Sigmoid colon (tissue), 7 donors: Measurements from ENCODE around the gene SMC1A. TPM values are rescaled to one million over a fixed set of nuclear protein-coding genes. Genes with fewer than 3 reads are reported as not detected.
A peak's percentile ranks its signal among the peaks of the same experiment; 100 is the strongest.
"Not testable (repeated sequence)": the region's sequence is repeated elsewhere in the genome, so short reads cannot be mapped to it uniquely, and the experiment has no call there.

Experiments
- DNase-seq: peaks from one replicate; pipeline ENCODE4 v3.0.0-alpha.2; 2019
- H3K27ac ChIP-seq, 4 donors: fragments of 200-600 bp; sonication (generic); one replicate each; pipeline ENCODE4 v1.5.1; 2016 to 2019; ENCODE audit warnings: mild to moderate bottlenecking in 1 of 4
- H3K27me3 ChIP-seq, 3 donors: fragments of 200-600 bp; sonication (generic); one replicate each; pipeline ENCODE4 v1.5.1; 2019; ENCODE audit warnings: mild to moderate bottlenecking in 1 of 3
- H3K36me3 ChIP-seq, 4 donors: fragments of 200-600 bp; sonication (generic); one replicate each; pipeline ENCODE4 v1.5.1; 2016 to 2019
- H3K4me1 ChIP-seq, 4 donors: fragments of 200-600 bp; sonication (generic); one replicate each; pipeline ENCODE4 v1.5.1; 2017 to 2019
- H3K4me3 ChIP-seq, 4 donors: fragments of 200-600 bp; sonication (generic); one replicate each; pipeline ENCODE4 v1.5.1; 2017 to 2019; ENCODE audit warnings: mild to moderate bottlenecking in 2 of 4, moderate library complexity in 1 of 4
- H3K9me3 ChIP-seq, 4 donors: fragments of 200-600 bp in 3 of 4; sonication (generic) in 3 of 4; one replicate each; pipeline versions ENCODE4 v1.5.1 to v1.6.1; 2013 to 2019
- EP300 ChIP-seq, 4 donors: sonication (generic); formaldehyde crosslinking; IDR thresholded peaks; one replicate each; pipeline ENCODE4 v1.6.1; 2017; ENCODE audit warnings: antibody characterized with exemption in 4 of 4
- POLR2A ChIP-seq, 2 donors: fragments of 450-650 bp; IDR thresholded peaks; one replicate each; pipeline ENCODE4 v1.6.1; 2016; ENCODE audit warnings: antibody characterized with exemption in 2 of 2, mild to moderate bottlenecking in 2 of 2, moderate library complexity in 2 of 2
- POLR2AphosphoS5 ChIP-seq, 4 donors: sonication (generic); formaldehyde crosslinking; IDR thresholded peaks; one replicate each; pipeline ENCODE4 v1.6.1; 2017; ENCODE audit warnings: antibody characterized with exemption in 4 of 4
- WGBS, 2 donors: extraction: QIAGEN DNeasy Blood & Tissue Kit; methylation state at CpG; one replicate each; pipeline ENCODE4 v1.1.7; 2013; 5-methylcytosine and 5-hydroxymethylcytosine counted together
- intact Hi-C: fragments of 100-400 bp; cut with DNase I; formaldehyde crosslinking; loops from one replicate; pipeline ENCODE4 v1.15.1; 2023
- polyA plus RNA-seq, 3 donors: library from polyadenylated mRNA; stranded (reverse); fragments of 200-250 nt; gene quantifications; one replicate each; pipeline ENCODE4 v1.2.3, GENCODE V29; 2013
- total RNA-seq, 4 donors: library from RNA; depleted of rRNA; stranded (reverse); fragments of >200 nt; gene quantifications; one replicate each; pipeline ENCODE4 v1.1.0, GENCODE V29; 2016
- TF ChIP-seq, protein P1 (sequence below), 4 experiments: fragments of 450-650 bp in 3 of 4; fragments of 200-600 bp in 1 of 4; IDR thresholded peaks; one replicate each; pipeline ENCODE4 v1.5.1; 2016 to 2019; ENCODE audit warnings: antibody characterized with exemption in 4 of 4, mild to moderate bottlenecking in 3 of 4, moderate library complexity in 2 of 4
- donor health status: healthy with polysubstance abuse.
- donor health status: Bipolar disorder and iron deficiency.
- donor health status: healthy.

The SMC1A gene
- total and polyA plus RNA-seq, 7 donors: 4.2 to 45.7 (median 27.8) TPM

DNA sequence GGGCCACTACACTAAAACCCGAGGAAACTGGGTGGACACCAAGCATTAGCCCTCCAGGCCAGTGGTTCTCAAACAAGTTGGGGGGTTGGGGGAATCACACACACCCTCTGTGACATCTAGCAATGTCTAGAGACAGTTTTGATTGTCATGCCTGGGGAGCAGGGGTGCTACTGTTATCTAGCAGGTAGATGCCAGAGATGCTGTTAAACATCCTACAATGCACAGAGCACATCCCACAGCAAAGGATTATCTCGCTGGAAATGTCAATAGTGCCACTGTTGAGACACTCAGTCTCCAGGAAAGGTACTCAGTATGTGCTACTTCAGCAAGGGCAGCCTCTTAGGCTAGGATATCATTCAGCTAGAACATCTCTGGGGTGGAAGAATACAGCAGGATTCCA is 1.3 kb downstream of the SMC1A start:
- Histone ChIP-seq H3K27ac (peak overlapping the region in 3 of 4 donors; percentile 89 to 91 (median 89)), H3K27me3 (no peaks in the 10 kb centered on the region), H3K9me3 (no peaks in the 10 kb centered on the region), H3K4me3 (peak overlapping the region in 3 of 4 donors; percentile 53 to 62 (median 60)), H3K4me1 (peaks cover 0 to 19% (median 12%) of the 10 kb centered on the region in 4 donors), H3K36me3 (no peaks in the 10 kb centered on the region)
- 9 to 44% methylated on average over 2 of the region's 2 CpGs for WGBS, 2 donors
- intact Hi-C loops: loop anchor here (5.0 kb wide), 1 partner anchor 109 kb away; no protein-coding TSS in a partner anchor
- no peak for DNase-seq
- no peak for TF ChIP-seq EP300 (IDR thresholded peaks at IDR 0.05)

DNA sequence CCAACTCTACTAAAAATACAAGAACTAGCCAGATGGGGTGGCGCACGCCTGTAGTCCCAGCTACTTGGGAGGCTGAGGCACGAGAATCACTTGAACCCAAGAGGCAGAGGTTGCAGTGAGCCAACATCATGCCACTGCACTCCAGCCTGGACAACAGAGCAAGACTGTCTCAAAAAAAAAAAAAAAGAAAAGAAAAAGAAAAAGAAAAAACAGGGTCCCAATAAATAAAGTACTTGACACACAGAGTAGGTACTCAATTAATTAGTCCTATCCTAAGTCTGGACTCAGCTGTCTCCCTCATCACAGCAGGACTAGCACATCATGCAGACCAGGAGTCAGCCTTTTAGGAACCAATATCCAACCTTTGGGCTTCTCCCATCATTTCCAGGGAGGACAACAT is 2.1 kb downstream of the SMC1A start:
- WGBS, 2 donors: 95% methylated on average over 3 of the region's 3 CpGs
- intact Hi-C loops: loop anchor here (5.0 kb wide), 1 partner anchor 108 kb away; no protein-coding TSS in a partner anchor
- H3K27ac ChIP-seq, H3K27me3 ChIP-seq, H3K36me3 ChIP-seq, DNase-seq, H3K4me3 ChIP-seq, H3K9me3 ChIP-seq: not testable (repeated sequence)
- H3K4me1 ChIP-seq: peaks cover 0 to 19% (median 12%) of the 10 kb centered on the region in 4 donors

DNA sequence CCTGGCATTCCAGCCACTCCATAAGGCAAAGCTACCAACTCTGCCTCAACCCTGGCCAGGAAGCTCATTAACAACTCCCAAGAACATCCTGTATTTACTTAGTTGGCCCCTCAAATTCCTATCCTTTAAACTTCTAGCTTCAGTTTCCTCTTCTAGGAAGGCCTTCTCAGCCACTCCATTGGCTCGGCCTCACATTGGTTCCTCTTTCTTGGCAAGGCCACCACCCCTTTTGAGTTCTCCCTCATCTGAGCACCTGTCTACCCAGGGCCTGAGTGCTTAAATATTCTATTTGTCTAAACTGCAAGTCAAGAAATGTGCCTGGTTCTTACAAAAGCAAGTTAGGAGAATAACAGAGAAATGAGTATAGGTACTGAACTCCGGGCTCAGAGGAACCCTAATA is 10.0 kb downstream of the SMC1A start:
- Histone ChIP-seq H3K9me3 (no peaks in the 10 kb centered on the region), H3K27ac (no peak overlapping the region), H3K4me1 (no peaks in the 10 kb centered on the region), H3K4me3 (no peak overlapping the region), H3K36me3 (peaks cover 8 to 55% (median 29%) of the 10 kb centered on the region in 4 donors), H3K27me3 (no peaks in the 10 kb centered on the region)
- TF ChIP-seq POLR2AphosphoS5 (IDR thresholded peaks at IDR 0.05) (no peak), EP300 (IDR thresholded peaks at IDR 0.05) (no peak), POLR2A (IDR thresholded peaks at IDR 0.05) (no peak)
- TF ChIP-seq, protein P1, sequence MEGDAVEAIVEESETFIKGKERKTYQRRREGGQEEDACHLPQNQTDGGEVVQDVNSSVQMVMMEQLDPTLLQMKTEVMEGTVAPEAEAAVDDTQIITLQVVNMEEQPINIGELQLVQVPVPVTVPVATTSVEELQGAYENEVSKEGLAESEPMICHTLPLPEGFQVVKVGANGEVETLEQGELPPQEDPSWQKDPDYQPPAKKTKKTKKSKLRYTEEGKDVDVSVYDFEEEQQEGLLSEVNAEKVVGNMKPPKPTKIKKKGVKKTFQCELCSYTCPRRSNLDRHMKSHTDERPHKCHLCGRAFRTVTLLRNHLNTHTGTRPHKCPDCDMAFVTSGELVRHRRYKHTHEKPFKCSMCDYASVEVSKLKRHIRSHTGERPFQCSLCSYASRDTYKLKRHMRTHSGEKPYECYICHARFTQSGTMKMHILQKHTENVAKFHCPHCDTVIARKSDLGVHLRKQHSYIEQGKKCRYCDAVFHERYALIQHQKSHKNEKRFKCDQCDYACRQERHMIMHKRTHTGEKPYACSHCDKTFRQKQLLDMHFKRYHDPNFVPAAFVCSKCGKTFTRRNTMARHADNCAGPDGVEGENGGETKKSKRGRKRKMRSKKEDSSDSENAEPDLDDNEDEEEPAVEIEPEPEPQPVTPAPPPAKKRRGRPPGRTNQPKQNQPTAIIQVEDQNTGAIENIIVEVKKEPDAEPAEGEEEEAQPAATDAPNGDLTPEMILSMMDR (IDR thresholded peaks at IDR 0.05): no peak
- WGBS, 2 donors: 77 to 96% methylated on average over 2 of the region's 2 CpGs
- intact Hi-C loops: no loop called here
- DNase-seq: no peak

DNA sequence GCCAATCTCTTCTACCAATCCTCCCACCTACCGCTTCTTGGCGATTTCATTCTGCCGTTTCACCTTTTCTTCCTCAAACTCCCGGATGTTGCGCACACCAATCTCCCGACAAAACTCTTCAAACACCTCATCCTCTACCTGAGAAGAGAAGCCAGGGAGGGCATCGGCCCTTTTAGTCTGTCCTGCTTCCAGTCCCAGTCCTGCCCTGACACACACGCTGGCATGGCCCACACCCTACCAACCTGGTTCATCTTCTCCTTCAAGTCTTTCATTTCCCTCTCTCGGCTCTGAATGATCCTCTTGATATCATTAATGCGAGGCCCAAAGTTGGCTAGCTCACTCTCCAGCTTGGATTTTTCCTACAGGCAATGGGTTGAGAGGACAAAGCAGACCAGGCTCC is 18.9 kb downstream of the SMC1A start:
- no peak for DNase-seq
- H3K9me3 ChIP-seq: no peaks in the 10 kb centered on the region
- H3K4me3 ChIP-seq: no peak overlapping the region
- WGBS, 2 donors: 94 to 95% methylated on average over 10 of the region's 10 CpGs
- intact Hi-C loops: no loop called here
- no peaks in the 10 kb centered on the region for H3K27me3 ChIP-seq
- TF ChIP-seq POLR2AphosphoS5 (IDR thresholded peaks at IDR 0.05): no peak
- TF ChIP-seq, protein P1 (IDR thresholded peaks at IDR 0.05): no peak
- no peak for TF ChIP-seq POLR2A (IDR thresholded peaks at IDR 0.05)
- no peak for TF ChIP-seq EP300 (IDR thresholded peaks at IDR 0.05)
- peaks cover 14 to 77% (median 28%) of the 10 kb centered on the region in 4 donors for H3K36me3 ChIP-seq
- no peaks in the 10 kb centered on the region for H3K4me1 ChIP-seq
- H3K27ac ChIP-seq: no peak overlapping the region

DNA sequence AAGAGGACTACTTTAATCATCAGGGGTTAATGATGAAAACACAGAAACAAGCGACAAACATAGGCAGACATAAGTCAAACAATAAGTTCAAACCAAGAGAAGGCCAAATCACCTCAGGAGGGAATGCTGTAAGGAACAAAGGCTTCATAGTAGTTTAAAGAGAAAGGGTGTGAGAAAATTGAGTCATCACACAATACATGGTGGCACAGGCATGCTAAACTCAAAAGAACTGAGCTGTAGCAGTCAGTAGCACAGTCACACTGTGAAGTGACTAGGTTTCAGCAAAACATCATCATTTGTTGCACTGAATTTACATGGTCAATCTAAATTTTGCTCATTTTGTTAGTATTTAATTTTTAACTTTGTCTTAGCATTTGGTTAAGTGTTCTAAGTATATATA is 24.2 kb downstream of the SMC1A start:
- intact Hi-C loops: no loop called here
- peaks cover 0 to 40% (median 4%) of the 10 kb centered on the region in 4 donors for H3K36me3 ChIP-seq
- DNase-seq: no peak
- H3K27me3 ChIP-seq: no peaks in the 10 kb centered on the region
- 92 to 95% methylated on average over 1 of the region's 1 CpG for WGBS, 2 donors
- H3K4me1 ChIP-seq: no peaks in the 10 kb centered on the region
- H3K9me3 ChIP-seq: no peaks in the 10 kb centered on the region
- no peak for TF ChIP-seq POLR2A (IDR thresholded peaks at IDR 0.05)
- H3K4me3 ChIP-seq: no peak overlapping the region
- no peak overlapping the region for H3K27ac ChIP-seq

DNA sequence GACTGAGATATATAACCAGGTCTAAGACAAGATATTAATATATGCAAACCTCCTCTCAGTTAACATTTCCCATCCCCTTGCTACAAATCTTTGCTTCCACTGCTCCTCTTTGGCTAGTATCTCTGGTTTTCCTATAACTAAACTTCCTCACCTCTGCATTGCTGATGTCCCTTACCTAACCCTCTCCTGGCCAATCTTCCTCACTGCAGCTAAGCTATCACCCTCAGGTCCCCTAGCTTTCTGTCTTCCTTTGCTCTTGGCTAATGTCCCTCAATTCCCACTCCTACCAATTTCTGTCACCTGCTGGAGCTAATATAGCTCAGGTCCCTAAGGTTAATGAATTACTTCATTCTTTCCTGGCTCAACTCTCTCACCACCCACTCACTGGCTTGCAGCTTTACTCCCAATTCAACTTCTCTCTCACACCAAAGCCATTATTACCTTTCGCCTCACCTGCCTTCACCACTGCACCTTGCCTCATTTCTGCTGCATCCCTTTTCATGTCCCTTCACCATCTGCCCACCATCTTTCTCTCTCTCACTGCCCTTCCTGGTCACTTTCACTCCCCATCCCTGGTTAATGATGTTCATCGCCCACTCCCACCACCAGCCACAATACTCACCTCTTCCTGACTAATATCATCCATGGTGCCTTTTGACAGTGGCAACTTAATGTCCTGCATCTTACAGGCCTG is 26.7 kb downstream of the SMC1A start:
- Histone ChIP-seq H3K27ac (no peak overlapping the region), H3K9me3 (no peaks in the 10 kb centered on the region), H3K27me3 (no peaks in the 10 kb centered on the region), H3K4me3 (no peak overlapping the region), H3K4me1 (no peaks in the 10 kb centered on the region), H3K36me3 (peaks cover 0 to 32% (median 3%) of the 10 kb centered on the region in 4 donors)
- TF ChIP-seq EP300 (IDR thresholded peaks at IDR 0.05) (no peak), POLR2A (IDR thresholded peaks at IDR 0.05) (no peak), POLR2AphosphoS5 (IDR thresholded peaks at IDR 0.05) (no peak)
- TF ChIP-seq, protein P1 (IDR thresholded peaks at IDR 0.05): no peak
- 94 to 97% methylated on average over 2 of the region's 2 CpGs for WGBS, 2 donors
- DNase-seq: no peak
- intact Hi-C loops: no loop called here
